ENCODE data around the gene PKDREJ. TPM values are rescaled to one million over a fixed set of nuclear protein-coding genes. Genes with fewer than 3 reads are reported as not detected.

PKDREJ gene
- total RNA-seq, 1 experiment from 2014 or later, result 0.04 TPM

- H3K27me3 Mint-ChIP-seq (ENCODE audit: low read depth), result no peaks in the 10 kb centered on the region; the same call in 1 of the 2 replicates
- no peaks in the 10 kb centered on the region for H3K9me3 Mint-ChIP-seq
- H3K56ac ChIP-seq (ENCODE audit: insufficient read length, low read depth, low read length), result no peak overlapping the region
- WGBS (ENCODE audit: extremely low coverage, insufficient read length, low lambda C conversion rate), result no CpG with 5 or more reads among the region's 16 CpGs
- H4K91ac ChIP-seq (ENCODE audit: insufficient read length, low read depth, low read length), result no peak overlapping the region
- H2BK15ac ChIP-seq (ENCODE audit: low read depth, low read length), result no peak overlapping the region
- no peak overlapping the region for H2BK120ac ChIP-seq (ENCODE audit: low read depth, low read length, poor library complexity, severe bottlenecking)
- H3T11ph ChIP-seq (ENCODE audit: low read length), result no peak overlapping the region
- no peaks in the 10 kb centered on the region for H4K20me1 ChIP-seq (ENCODE audit: control insufficient read depth, insufficient read depth, insufficient read length)
- no peak overlapping the region for H2BK12ac ChIP-seq (ENCODE audit: insufficient read length, low read depth, low read length)
- H2BK5ac ChIP-seq (ENCODE audit: insufficient read length, low read length), result no peak overlapping the region
- peak overlapping the region in 1 of 3 experiments; percentile 61; a peak in 1 of 7 replicates for H3K27ac Mint-ChIP-seq
- no peak overlapping the region for H3K4ac ChIP-seq (ENCODE audit: low read depth, low read length)
- no peak overlapping the region for H2BK20ac ChIP-seq (ENCODE audit: low read depth, low read length, poor library complexity, severe bottlenecking)
- no peak overlapping the region for H2AFZ ChIP-seq (ENCODE audit: low read length)
- H3K79me2 ChIP-seq (ENCODE audit: insufficient read depth, low read length), result no peaks in the 10 kb centered on the region
- H3K4me3 Mint-ChIP-seq, result no peak overlapping the region
- no peaks in the 10 kb centered on the region for H3K9me3 ChIP-seq (ENCODE audit: control insufficient read depth, low read depth, low read length)
- no peak overlapping the region for H4K8ac ChIP-seq (replicated peaks; ENCODE audit: insufficient read length, low read depth, low read length)
- peaks cover 1 to 8% (median 8%) of the 10 kb centered on the region in 3 experiments; a peak in 4 of 7 replicates for H3K36me3 Mint-ChIP-seq (ENCODE audit: insufficient read depth in 1 of 3, low read depth in 3 of 3)
- TF ChIP-seq, protein P1, sequence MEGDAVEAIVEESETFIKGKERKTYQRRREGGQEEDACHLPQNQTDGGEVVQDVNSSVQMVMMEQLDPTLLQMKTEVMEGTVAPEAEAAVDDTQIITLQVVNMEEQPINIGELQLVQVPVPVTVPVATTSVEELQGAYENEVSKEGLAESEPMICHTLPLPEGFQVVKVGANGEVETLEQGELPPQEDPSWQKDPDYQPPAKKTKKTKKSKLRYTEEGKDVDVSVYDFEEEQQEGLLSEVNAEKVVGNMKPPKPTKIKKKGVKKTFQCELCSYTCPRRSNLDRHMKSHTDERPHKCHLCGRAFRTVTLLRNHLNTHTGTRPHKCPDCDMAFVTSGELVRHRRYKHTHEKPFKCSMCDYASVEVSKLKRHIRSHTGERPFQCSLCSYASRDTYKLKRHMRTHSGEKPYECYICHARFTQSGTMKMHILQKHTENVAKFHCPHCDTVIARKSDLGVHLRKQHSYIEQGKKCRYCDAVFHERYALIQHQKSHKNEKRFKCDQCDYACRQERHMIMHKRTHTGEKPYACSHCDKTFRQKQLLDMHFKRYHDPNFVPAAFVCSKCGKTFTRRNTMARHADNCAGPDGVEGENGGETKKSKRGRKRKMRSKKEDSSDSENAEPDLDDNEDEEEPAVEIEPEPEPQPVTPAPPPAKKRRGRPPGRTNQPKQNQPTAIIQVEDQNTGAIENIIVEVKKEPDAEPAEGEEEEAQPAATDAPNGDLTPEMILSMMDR (conservative IDR thresholded peaks at IDR 0.05), result no peak
- H3K18ac ChIP-seq (ENCODE audit: insufficient read length, low read depth, low read length), result no peak overlapping the region
- no peak for DNase-seq
- no peak overlapping the region for H3K23ac ChIP-seq (ENCODE audit: insufficient read length, low read depth, low read length)
- no peaks in the 10 kb centered on the region for H3K27me3 ChIP-seq (ENCODE audit: insufficient read depth, low read length)
- H2AK5ac ChIP-seq (ENCODE audit: insufficient read length, low read length), result no peak overlapping the region
- H3K14ac ChIP-seq (ENCODE audit: insufficient read depth, low read length), result no peak overlapping the region
- H3K27ac ChIP-seq (ENCODE audit: insufficient read length, low read depth, low read length), result no peak overlapping the region
- no peak overlapping the region for H3K9ac ChIP-seq (ENCODE audit: extremely low read depth, insufficient read length, low read length)
- no peaks in the 10 kb centered on the region for H3K4me1 ChIP-seq (ENCODE audit: insufficient read depth, low read length)
- H4K5ac ChIP-seq (ENCODE audit: insufficient read length, low read depth, low read length), result no peak overlapping the region
- H3K23me2 ChIP-seq (ENCODE audit: insufficient read length, low read depth, low read length, poor library complexity, severe bottlenecking), result peaks cover 3% of the 10 kb centered on the region
- no peak overlapping the region for H3K4me2 ChIP-seq (ENCODE audit: insufficient read depth, insufficient read length, low read length)
- H3K79me1 ChIP-seq (ENCODE audit: insufficient read depth, low read depth, low read length, poor library complexity, severe bottlenecking), result no peaks in the 10 kb centered on the region
- H3K4me1 Mint-ChIP-seq, result peaks cover 0 to 4% of the 10 kb centered on the region in 2 experiments; a peak in 1 of 4 replicates
These were observed 17.6 kb downstream of the PKDREJ start for GRCh38 chr22:46245511-46245910.

Data from H9 (cell line).